GM11168 (cell line): Measurements from ENCODE around the gene AURKAIP1.
"Not testable (repeated sequence)": the region's sequence is repeated elsewhere in the genome, so short reads cannot be mapped to it uniquely, and the experiment has no call there.

Source experiments
- in situ Hi-C: fragments of 300-500 bp; cut with MboI; formaldehyde crosslinking; loops from one replicate; pipeline ENCODE4 v1.12.0; 2022; ENCODE audit warnings: low sequenced_read_pairs; ENCODE audit not compliant: unreplicated experiment

The AURKAIP1 gene

GRCh38 chr1:1406821-1407635 lies 32.0 kb upstream of the AURKAIP1 start, which contains the start of gene MRPL20:
Gene MRPL20, minus strand, starts transcription at chr1:1407293. Its CDS starts 76 bp downstream, at chr1:1407217.
- in situ Hi-C loops, result no loop called here

- in situ Hi-C loops, result no loop called here
Observed at GRCh38 chr1:1406101-1406820, 31.3 kb upstream of the AURKAIP1 start.

DNA sequence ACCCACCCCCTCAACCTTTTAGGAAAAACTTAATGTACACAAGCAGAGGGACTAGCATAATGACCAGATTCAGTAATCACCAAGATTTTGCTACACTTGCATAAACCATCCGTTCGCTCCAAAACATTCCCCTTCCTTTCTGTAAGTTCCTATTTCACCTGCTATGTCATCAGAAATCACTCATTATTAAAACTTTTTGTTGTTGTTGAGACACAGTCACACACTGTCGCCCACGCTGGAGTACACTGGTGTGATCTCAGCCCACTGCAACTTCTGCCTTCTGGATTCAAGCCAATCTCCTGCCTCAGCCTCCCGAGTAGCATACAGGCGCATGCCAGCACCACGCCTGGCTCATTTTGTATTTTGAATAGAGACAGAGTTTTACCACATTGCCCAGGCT lies 28.6 kb upstream of the AURKAIP1 start:
- in situ Hi-C loops, result no loop called here

DNA sequence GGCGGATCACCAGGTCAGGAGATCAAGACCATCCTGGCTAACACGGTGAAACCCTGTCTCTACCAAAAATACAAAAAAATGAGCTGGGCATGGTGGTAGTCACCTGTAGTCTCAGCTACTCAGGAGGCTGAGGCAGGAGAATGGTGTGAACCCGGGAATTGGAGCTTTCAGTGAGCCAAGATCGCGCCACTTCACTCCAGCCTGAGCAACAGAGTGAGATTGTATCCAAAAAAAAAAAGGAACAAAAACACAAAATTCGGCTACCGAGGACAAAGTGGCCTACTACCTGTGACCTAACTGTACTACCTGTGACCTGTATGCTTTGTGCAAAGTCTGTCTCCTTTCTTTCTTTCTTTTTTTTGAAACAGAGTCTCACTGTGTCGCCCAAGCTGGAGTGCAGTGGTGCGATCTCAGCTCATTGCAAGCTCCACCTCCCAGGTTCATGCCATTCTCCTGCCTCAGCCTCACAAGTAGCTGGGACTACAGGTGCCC lies 27.9 kb upstream of the AURKAIP1 start:
- in situ Hi-C loops, result not testable (repeated sequence)

DNA sequence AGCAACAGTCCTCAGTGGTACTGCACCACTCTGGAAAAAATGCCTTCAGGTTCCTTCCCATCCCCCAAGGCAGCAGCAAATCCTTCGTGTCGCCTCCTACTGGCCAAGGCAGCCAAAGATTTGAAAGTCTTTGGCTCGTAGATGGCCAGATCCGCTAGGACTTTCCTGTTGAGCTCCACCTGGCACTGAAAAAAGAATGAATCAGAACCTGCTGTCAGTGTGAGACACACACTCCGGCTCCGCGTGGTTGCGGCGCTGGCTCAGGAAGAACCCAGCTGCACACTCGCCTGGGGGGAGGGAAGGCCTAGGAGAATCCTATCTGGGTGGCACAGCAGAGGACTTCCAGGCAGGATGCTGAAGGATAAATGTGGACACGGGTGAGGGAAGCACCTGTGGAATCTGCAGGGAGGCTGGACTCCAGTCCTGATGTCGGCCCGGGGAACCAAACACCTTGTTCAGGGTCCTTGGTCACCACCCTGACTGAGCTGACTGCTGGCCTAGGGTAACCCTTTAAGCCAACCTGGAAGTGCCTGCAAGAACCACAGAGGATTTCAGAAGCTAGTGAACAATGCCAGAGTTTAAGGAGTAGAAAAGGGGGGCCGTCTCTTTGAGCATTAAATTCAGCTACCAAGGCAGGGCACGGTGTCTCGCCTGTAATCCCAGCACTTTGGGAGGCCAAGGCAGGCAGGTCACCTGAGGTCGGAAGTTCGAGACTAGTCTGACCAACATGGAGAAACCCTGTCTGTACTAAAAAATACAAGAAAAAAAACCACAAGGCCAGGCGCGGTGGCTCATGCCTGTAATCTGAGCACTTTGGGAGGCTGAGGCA lies 27.3 kb upstream of the AURKAIP1 start:
- in situ Hi-C loops, result no loop called here

DNA sequence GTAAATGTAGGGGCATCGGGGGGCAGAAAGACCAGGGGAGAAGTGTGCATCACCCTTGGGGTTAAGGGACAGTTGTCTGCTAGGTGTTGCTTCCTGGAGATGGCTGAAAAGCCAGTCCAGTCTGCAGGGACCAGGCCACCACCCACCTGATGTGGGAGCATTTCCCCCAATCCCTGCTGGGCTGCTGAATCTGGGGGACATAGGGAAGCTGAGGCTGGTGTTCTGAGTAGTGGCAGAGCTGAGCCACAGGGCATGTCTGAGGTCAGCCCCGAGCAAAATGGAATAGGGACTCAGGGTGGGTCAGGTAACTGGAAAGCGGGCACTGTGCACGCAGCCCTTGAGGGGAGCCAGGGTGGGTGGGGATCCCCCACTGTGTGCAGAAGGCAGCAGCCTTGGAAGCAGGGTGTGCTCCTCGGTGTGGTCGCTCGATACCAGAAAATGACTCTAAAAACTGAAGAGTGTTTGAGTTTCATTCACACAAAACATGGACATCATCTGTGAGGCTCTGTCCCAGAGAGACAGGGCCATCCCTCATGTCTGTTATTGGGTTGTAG lies 26.5 kb upstream of the AURKAIP1 start:
- in situ Hi-C loops, result no loop called here

DNA sequence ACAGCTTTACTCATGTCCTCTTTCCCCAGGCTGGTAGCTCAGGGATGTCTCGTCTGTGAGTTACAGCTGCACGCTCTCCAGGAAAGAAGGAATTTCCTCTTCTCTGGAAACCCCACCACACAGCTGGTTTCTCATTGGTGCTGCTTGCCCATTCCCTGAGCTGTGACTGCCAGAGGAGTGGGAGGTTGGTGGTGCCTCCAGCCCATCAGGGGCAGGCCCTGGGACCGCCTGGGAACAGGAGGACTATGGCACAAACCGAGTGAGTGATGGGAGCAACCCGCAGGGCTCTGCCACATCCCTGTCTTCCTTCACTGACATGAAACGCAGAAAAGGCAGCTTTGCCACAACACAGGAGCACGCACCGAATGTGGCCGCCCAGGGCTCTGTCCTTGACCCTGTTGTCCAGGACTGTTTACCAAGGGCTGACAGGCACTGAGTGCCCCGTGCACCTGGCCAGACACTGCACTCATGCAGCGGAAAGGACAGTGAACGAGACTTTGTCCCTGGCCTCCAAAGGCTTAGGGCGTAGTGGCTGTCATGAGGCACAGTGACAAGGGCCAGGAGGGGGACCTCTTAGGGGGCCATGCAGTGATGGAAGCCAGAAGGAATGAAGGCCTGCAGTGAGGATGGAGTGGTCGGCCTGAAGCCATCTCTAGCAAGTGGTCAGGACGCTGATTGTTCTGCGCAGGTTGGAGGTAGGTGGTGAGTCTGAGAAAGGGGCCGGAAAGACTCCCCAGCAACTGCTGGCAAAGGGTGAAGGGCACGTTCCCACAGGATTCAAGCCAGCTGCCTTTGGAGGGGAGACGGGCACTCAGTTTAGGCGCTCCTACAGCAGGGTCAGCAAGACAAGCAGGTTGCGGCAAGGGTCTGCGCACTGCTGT lies 25.8 kb upstream of the AURKAIP1 start:
- in situ Hi-C loops, result no loop called here

GRCh38 chr1:1399872-1400575 lies 25.0 kb upstream of the AURKAIP1 start:
- in situ Hi-C loops, result no loop called here

- in situ Hi-C loops, result no loop called here
Observed at GRCh38 chr1:1399187-1399871, 24.3 kb upstream of the AURKAIP1 start, which contains the start of gene CCNL2. Gene CCNL2, minus strand, starts transcription at chr1:1399335. Its CDS starts 29 bp downstream, at chr1:1399306.

DNA sequence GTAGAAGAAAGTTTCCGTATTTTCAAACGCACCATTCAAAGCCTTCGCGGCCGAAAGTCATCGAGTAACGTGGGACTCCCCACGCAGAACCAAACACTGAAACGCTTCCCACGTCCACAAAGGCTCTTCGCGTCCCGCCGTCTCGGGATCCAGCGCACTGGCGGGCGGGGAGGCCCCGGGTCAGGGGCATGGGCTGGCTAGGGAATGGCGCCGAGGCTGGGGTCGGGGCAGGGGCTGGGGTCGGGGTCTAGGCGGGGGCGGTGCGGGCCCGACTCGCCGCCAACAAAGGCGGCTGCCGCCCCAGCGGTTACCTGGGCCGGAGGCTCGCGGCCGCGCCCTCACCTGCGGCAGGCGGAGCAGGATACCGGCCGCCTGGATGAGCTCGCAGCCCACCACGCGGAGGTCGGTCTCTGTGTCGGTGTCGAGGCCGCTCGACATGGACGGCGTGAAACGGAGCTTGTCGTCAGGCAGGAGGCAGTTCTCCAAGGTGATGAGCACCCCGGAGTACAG lies 23.7 kb upstream of the AURKAIP1 start:
- in situ Hi-C loops, result no loop called here

GRCh38 chr1:1397839-1398523 lies 23.0 kb upstream of the AURKAIP1 start:
- in situ Hi-C loops, result no loop called here

DNA sequence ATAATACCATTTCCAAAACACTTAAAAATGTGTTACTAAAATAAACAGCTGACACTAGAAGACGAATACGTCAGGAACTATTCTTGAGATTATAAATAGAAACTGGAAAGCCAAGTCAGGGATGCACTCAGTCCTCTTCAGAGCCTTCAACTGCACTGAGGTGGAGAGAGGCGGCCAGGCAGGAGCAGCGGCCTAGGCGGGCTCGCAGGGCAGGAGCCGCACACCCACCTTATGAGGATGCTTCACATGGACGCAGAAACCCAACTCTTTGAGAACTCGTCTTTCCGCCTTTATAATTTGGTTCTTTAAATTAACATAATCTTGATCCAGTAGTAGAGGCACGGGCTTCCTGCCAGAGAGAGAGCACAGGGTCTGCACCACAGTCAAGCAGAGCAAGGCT lies 20.2 kb upstream of the AURKAIP1 start:
- in situ Hi-C loops, result no loop called here

DNA sequence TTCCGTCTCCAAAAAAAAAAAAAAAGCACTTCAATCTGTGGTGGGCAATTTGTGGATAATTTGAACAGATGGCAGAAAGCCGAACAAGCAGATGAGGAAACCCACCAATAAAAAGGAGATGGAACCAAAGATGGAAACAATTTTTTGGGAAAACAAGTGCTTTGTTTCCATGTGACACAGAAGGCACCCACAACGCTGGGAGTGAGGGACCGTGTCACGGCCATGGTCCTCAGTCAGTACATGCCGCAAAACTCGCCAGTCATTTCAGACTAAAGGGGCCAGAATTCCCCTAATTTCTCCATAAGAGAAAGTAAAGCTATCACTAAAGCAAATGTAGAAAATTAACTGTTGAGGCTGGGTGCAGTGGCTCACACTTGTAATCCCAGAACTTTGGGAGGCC lies 19.1 kb upstream of the AURKAIP1 start:
- in situ Hi-C loops, result no loop called here

GRCh38 chr1:1393428-1393827 lies 18.4 kb upstream of the AURKAIP1 start:
- in situ Hi-C loops, result no loop called here

DNA sequence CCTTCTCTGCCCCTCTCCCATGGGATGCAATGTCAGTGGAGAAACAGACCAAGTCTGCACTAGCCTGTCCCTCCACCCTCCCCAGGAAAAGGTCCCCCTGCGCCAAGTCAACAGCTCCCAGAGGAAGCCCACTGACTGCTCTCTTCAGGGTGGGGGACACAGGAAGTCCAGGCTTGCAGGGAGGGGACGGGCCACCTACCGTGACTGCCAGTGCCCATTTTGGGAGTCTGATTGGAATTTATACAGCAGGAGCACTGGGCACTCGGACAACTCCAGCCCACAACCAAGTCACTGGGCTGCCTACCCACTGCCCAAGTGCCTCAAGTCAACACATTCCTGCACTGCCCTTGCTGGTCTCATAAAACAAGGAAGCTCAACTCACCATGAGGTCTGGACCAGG lies 18.0 kb upstream of the AURKAIP1 start:
- in situ Hi-C loops, result no loop called here

GRCh38 chr1:1391225-1391624 lies 16.2 kb upstream of the AURKAIP1 start:
- in situ Hi-C loops, result no loop called here

DNA sequence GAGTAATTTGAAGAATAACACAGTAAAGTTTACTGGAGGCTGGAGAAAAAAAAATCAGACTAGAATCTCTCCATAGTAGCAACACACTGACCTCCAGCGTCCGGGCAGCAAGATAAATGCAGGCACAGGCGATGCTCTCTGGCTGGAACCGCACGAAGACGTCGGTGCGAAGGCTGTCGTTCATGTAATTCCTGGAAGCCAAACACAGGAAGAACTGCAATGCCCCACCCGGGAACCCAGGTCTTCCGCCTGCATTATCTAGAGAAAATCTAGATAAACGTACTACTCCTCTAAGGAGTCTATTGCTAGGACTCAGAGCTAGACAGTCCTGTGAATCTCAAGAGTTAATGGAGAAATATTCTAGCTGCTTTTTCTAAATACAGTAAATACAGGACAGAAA lies 15.7 kb upstream of the AURKAIP1 start:
- in situ Hi-C loops, result no loop called here
